Measurements from ENCODE around the gene TADA2A. TPM values are rescaled to one million over a fixed set of nuclear protein-coding genes. Genes with fewer than 3 reads are reported as not detected.

Gene TADA2A
- total RNA-seq, 1 donor from 2014 or later: 42.0 TPM

GRCh38 chr17:37461668-37462067 is 55.0 kb downstream of the TADA2A start:
- no peak overlapping the region for H3K27ac Mint-ChIP-seq
- ATAC-seq (ENCODE audit: low read depth) (no peak), DNase-seq (no peak)
- TF ChIP-seq CTCF (IDR thresholded peaks at IDR 0.05): no peak
- ChIA-PET CTCF (no interaction called here), POLR2A (no interaction called here)
- peaks cover 50% of the 10 kb centered on the region for H3K36me3 Mint-ChIP-seq (ENCODE audit: low read depth)
- H3K9me3 Mint-ChIP-seq: no peaks in the 10 kb centered on the region
- H3K4me3 Mint-ChIP-seq: no peak overlapping the region
- intact Hi-C loops (cut with micrococcal nuclease): no loop called here
- H3K27me3 Mint-ChIP-seq: no peaks in the 10 kb centered on the region
- no peaks in the 10 kb centered on the region for H3K4me1 Mint-ChIP-seq

- H3K27me3 Mint-ChIP-seq: no peaks in the 10 kb centered on the region
- ChIA-PET CTCF (no interaction called here), POLR2A (no interaction called here)
- no peak overlapping the region for H3K27ac Mint-ChIP-seq
- TF ChIP-seq CTCF (IDR thresholded peaks at IDR 0.05): no peak
- DNase-seq (no peak), ATAC-seq (ENCODE audit: low read depth) (no peak)
- peaks cover 55% of the 10 kb centered on the region for H3K36me3 Mint-ChIP-seq (ENCODE audit: low read depth)
- H3K4me3 Mint-ChIP-seq: no peak overlapping the region
- H3K9me3 Mint-ChIP-seq: no peaks in the 10 kb centered on the region
- H3K4me1 Mint-ChIP-seq: no peaks in the 10 kb centered on the region
- intact Hi-C loops (cut with micrococcal nuclease): no loop called here
Measured at GRCh38 chr17:37462492-37462891, 55.8 kb downstream of the TADA2A start.

- Mint-ChIP-seq H3K27me3 (no peaks in the 10 kb centered on the region), H3K4me1 (no peaks in the 10 kb centered on the region), H3K27ac (no peak overlapping the region), H3K4me3 (no peak overlapping the region), H3K36me3 (ENCODE audit: low read depth) (peaks cover 59% of the 10 kb centered on the region), H3K9me3 (no peaks in the 10 kb centered on the region)
- TF ChIP-seq CTCF (IDR thresholded peaks at IDR 0.05): no peak
- DNase-seq (no peak), ATAC-seq (ENCODE audit: low read depth) (no peak)
- POLR2A ChIA-PET: interaction anchor here (0.6 kb wide), 1 partner anchor 21 kb away, joined by 3 read pairs; no protein-coding TSS in a partner anchor
- intact Hi-C loops (cut with micrococcal nuclease): no loop called here
- CTCF ChIA-PET: no interaction called here
Measured at GRCh38 chr17:37463039-37463438, 56.4 kb downstream of the TADA2A start.

GRCh38 chr17:37465069-37465616 is 58.5 kb downstream of the TADA2A start:
- CTCF ChIA-PET: no interaction called here
- DNase-seq: no peak
- peaks cover 61% of the 10 kb centered on the region for H3K36me3 Mint-ChIP-seq (ENCODE audit: low read depth)
- no peaks in the 10 kb centered on the region for H3K27me3 Mint-ChIP-seq
- H3K4me1 Mint-ChIP-seq: no peaks in the 10 kb centered on the region
- H3K4me3 Mint-ChIP-seq: no peak overlapping the region
- H3K27ac Mint-ChIP-seq: no peak overlapping the region
- no peak for TF ChIP-seq CTCF (IDR thresholded peaks at IDR 0.05)
- intact Hi-C loops (cut with micrococcal nuclease): no loop called here
- POLR2A ChIA-PET: no interaction called here
- no peak for ATAC-seq (ENCODE audit: low read depth)
- no peaks in the 10 kb centered on the region for H3K9me3 Mint-ChIP-seq

- ChIA-PET CTCF (no interaction called here), POLR2A (interaction anchor here (0.6 kb wide), 1 partner anchor 15 kb away, joined by 4 read pairs; no protein-coding TSS in a partner anchor)
- peaks cover 62% of the 10 kb centered on the region for H3K36me3 Mint-ChIP-seq (ENCODE audit: low read depth)
- H3K9me3 Mint-ChIP-seq: no peaks in the 10 kb centered on the region
- DNase-seq: no peak
- no peak for ATAC-seq (ENCODE audit: low read depth)
- no peaks in the 10 kb centered on the region for H3K4me1 Mint-ChIP-seq
- intact Hi-C loops (cut with micrococcal nuclease): no loop called here
- H3K27ac Mint-ChIP-seq: no peak overlapping the region
- no peaks in the 10 kb centered on the region for H3K27me3 Mint-ChIP-seq
- no peak overlapping the region for H3K4me3 Mint-ChIP-seq
- TF ChIP-seq CTCF (IDR thresholded peaks at IDR 0.05): no peak
Measured at GRCh38 chr17:37466471-37466870, 59.8 kb downstream of the TADA2A start.

All from activated B cell treated with CpG ODN at 0.5 μM for 24 hours (primary cell).